Activated CD8-positive, alpha-beta T cell treated with anti-CD3 and anti-CD28 coated beads, Interleukin-2, amount 10 ng/mL, durations not matched to agents 7 days and 5 days (primary cell): ENCODE results near the gene MYCBP. TPM values are rescaled to one million over a fixed set of nuclear protein-coding genes. Genes with fewer than 3 reads are reported as not detected.

Experiments
- ATAC-seq: fragments of 150-1000 bp; cut with Tn5 transposase; one replicate; pipeline ENCODE4 v1.10.0; 2021; ENCODE audit warnings: moderate library complexity
- CTCF ChIA-PET: fragments of 350-600 bp; sonication (Branson Sonifier 250); formaldehyde crosslinking; loops from one replicate; lab custom pipeline; 2021; ENCODE audit warnings: antibody characterized with exemption; lab: Charles Lee
- POLR2A ChIA-PET: fragments of 350-600 bp; sonication (Branson Sonifier 250); formaldehyde crosslinking; loops from one replicate; lab custom pipeline; 2021; ENCODE audit warnings: antibody characterized with exemption; lab: Charles Lee
- DNase-seq: peaks from one replicate; pipeline ENCODE4 v3.0.0-alpha.2; 2020
- H3K27ac Mint-ChIP-seq: one replicate; pipeline ENCODE4 v1.8.0; 2021; ENCODE audit warnings: mild to moderate bottlenecking, mixed read lengths
- H3K27me3 Mint-ChIP-seq: one replicate; pipeline ENCODE4 v1.8.0; 2021; ENCODE audit warnings: low read depth, mixed read lengths
- H3K36me3 Mint-ChIP-seq: one replicate; pipeline ENCODE4 v1.8.0; 2021; ENCODE audit warnings: low read depth, mixed read lengths
- H3K4me1 Mint-ChIP-seq: one replicate; pipeline ENCODE4 v1.8.0; 2021; ENCODE audit warnings: low read depth, mixed read lengths
- H3K4me3 Mint-ChIP-seq: one replicate; pipeline ENCODE4 v1.8.0; 2021; ENCODE audit warnings: mild to moderate bottlenecking, mixed read lengths
- H3K9me3 Mint-ChIP-seq: one replicate; pipeline ENCODE4 v1.8.0; 2022; ENCODE audit warnings: mixed read lengths; ENCODE audit not compliant: insufficient read depth
- total RNA-seq, 2 experiments: library from RNA; stranded (reverse); gene quantifications; one replicate each; pipeline ENCODE4 v1.2.3, GENCODE V29; 2021

Gene MYCBP
- total RNA-seq, 2 experiments from 2014 or later, result 52.7 to 61.1 TPM

- no peak for ATAC-seq
These were observed 54.1 kb downstream of the MYCBP start for GRCh38 chr1:38819040-38819439.

GRCh38 chr1:38818175-38818976 lies 54.8 kb downstream of the MYCBP start:
- ChIA-PET POLR2A (no interaction called here), CTCF (interaction anchor here (0.8 to 1.8 kb wide), 8 partner anchors 9 to 62 kb away, joined by 3 to 7 read pairs (median 4); no protein-coding TSS in a partner anchor)
- ATAC-seq (peak; percentile 71), DNase-seq (peak; percentile 43)
- Mint-ChIP-seq H3K27ac (no peak overlapping the region), H3K9me3 (no peaks in the 10 kb centered on the region), H3K27me3 (peaks cover 54% of the 10 kb centered on the region), H3K36me3 (no peaks in the 10 kb centered on the region), H3K4me3 (no peak overlapping the region), H3K4me1 (peaks cover 5% of the 10 kb centered on the region)

More at GRCh38 chr1:38819040-38819439, 54.1 kb downstream of the MYCBP start:
- CTCF ChIA-PET, result interaction anchor here (0.8 to 1.8 kb wide), 9 partner anchors 8 to 273 kb away, joined by 3 to 7 read pairs (median 4); no protein-coding TSS in a partner anchor
- Mint-ChIP-seq H3K36me3 (no peaks in the 10 kb centered on the region), H3K27ac (no peak overlapping the region), H3K9me3 (no peaks in the 10 kb centered on the region), H3K27me3 (peaks cover 53% of the 10 kb centered on the region), H3K4me3 (no peak overlapping the region), H3K4me1 (peaks cover 5% of the 10 kb centered on the region)
- POLR2A ChIA-PET, result interaction anchor here (0.6 kb wide), 1 partner anchor 164 kb away, joined by 3 read pairs; no protein-coding TSS in a partner anchor
- DNase-seq, result no peak

- no peak for DNase-seq
- Mint-ChIP-seq H3K9me3 (no peaks in the 10 kb centered on the region), H3K36me3 (no peaks in the 10 kb centered on the region), H3K27ac (peak overlapping the region; percentile 14), H3K4me3 (no peak overlapping the region), H3K4me1 (peaks cover 5% of the 10 kb centered on the region), H3K27me3 (peaks cover 54% of the 10 kb centered on the region)
- CTCF ChIA-PET, result interaction anchor here (1.5 kb wide), 1 partner anchor 20 kb away, joined by 5 read pairs; no protein-coding TSS in a partner anchor
- POLR2A ChIA-PET, result no interaction called here
- ATAC-seq, result peak; percentile 36
These were observed 55.6 kb downstream of the MYCBP start for GRCh38 chr1:38817267-38818174.

- peak; percentile 58 for ATAC-seq
- DNase-seq, result no peak
- Mint-ChIP-seq H3K4me3 (no peak overlapping the region), H3K36me3 (no peaks in the 10 kb centered on the region), H3K27me3 (peaks cover 52% of the 10 kb centered on the region), H3K4me1 (peaks cover 5% of the 10 kb centered on the region), H3K9me3 (no peaks in the 10 kb centered on the region), H3K27ac (no peak overlapping the region)
- ChIA-PET POLR2A (no interaction called here), CTCF (no interaction called here)
These were observed 57.1 kb downstream of the MYCBP start for GRCh38 chr1:38815903-38816627.

GRCh38 chr1:38814984-38815464 lies 58.1 kb downstream of the MYCBP start:
- Mint-ChIP-seq H3K4me1 (peaks cover 5% of the 10 kb centered on the region), H3K36me3 (no peaks in the 10 kb centered on the region), H3K4me3 (no peak overlapping the region), H3K9me3 (no peaks in the 10 kb centered on the region), H3K27me3 (peaks cover 53% of the 10 kb centered on the region), H3K27ac (no peak overlapping the region)
- no peak for DNase-seq
- ChIA-PET POLR2A (no interaction called here), CTCF (no interaction called here)
- ATAC-seq, result no peak

GRCh38 chr1:38814444-38814983 lies 58.6 kb downstream of the MYCBP start:
- Mint-ChIP-seq H3K4me3 (no peak overlapping the region), H3K9me3 (no peaks in the 10 kb centered on the region), H3K27me3 (peaks cover 52% of the 10 kb centered on the region), H3K27ac (no peak overlapping the region), H3K36me3 (no peaks in the 10 kb centered on the region), H3K4me1 (peaks cover 5% of the 10 kb centered on the region)
- ATAC-seq, result no peak
- POLR2A ChIA-PET, result no interaction called here
- CTCF ChIA-PET, result no interaction called here
- no peak for DNase-seq

GRCh38 chr1:38812981-38813380 lies 60.2 kb downstream of the MYCBP start:
- Mint-ChIP-seq H3K36me3 (no peaks in the 10 kb centered on the region), H3K4me3 (no peak overlapping the region), H3K4me1 (peaks cover 5% of the 10 kb centered on the region), H3K27me3 (peaks cover 50% of the 10 kb centered on the region), H3K9me3 (no peaks in the 10 kb centered on the region), H3K27ac (no peak overlapping the region)
- DNase-seq (no peak), ATAC-seq (no peak)
- ChIA-PET POLR2A (no interaction called here), CTCF (no interaction called here)

Other genes starting within 250 kb of the MYCBP start
- gene RRAGC, start 13.6 kb downstream of the MYCBP start, total RNA-seq, result 10 to 100 TPM; 14.3 to 14.9 TPM
- gene GJA9, start 8.2 kb upstream of the MYCBP start, total RNA-seq, result not detected
- gene RHBDL2, start 68.5 kb upstream of the MYCBP start, total RNA-seq, result not detected
- gene AKIRIN1, start 117.9 kb upstream of the MYCBP start, total RNA-seq, result 10 to 100 TPM; 51.2 to 53.8 TPM
- 100 to 1,000 TPM; 134 to 138 TPM for gene NDUFS5, start 153.0 kb upstream of the MYCBP start, total RNA-seq